GM21423 (cell line): ENCODE measurements around the gene RALY.
A peak's percentile ranks its signal among the peaks of the same experiment; 100 is the strongest.

ENCODE experiments used
- ATAC-seq: cut with Tn5 transposase; IDR thresholded peaks from one replicate; pipeline ENCODE4 v1.9.1; 2021; ENCODE audit warnings: mild to moderate bottlenecking, moderate library complexity; ENCODE audit not compliant: unreplicated experiment

The RALY gene

DNA sequence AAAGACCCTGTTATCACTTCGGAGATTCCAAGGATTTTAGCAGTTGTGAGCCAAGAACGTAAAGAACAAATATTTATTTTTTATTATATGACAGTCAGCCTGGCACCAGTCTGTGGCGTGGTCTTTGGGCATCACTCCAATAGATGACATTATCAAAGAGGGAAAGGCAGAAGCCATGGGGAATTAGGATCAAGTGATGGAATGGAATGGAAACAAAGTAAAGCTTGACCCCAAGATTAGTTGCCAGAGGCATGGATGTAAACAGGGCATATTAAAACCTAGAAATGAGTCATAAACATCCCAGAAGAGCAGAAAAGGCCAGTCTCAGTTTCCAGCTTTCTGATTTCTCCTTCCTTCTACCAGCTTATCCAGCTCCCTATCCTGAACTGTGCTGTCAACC lies 106.9 kb downstream of the RALY start:
- no peak for ATAC-seq

DNA sequence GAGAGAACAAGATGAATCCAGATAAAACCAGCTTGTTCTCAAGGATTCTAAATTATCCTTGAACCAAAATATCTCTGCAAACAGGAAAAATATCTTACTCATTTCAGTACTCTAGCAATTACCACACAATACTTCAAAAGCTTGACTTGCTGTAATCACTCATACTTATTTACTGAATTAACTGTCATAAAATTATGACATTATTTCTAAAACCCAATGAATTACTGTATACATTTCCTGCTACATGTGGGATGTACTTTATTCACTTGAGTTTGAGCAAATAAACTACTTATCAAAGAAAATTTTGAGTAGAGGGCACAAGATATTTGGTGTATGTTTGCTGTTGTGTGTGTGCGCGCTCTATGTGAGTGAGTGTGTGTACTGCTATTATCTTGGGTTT lies 108.6 kb downstream of the RALY start:
- no peak for ATAC-seq

DNA sequence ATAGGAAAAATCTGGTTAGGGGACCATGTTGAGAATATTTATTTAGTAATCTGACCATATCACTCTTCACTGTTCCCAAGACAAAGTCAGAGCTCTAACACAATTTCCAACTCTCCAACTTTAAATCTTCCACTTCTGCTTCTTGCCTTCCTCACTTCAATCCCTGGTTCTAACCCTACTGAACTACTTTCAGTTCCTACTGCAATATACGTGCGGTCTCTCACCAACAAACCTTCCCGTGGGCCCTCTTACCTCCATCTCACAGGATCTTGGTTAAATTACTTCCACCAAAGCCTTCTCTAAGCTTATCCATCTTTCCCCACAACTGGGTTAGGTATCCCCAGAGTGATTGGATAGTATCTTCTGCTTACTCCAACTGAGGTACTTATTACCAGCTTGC lies 110.3 kb downstream of the RALY start:
- no peak for ATAC-seq

DNA sequence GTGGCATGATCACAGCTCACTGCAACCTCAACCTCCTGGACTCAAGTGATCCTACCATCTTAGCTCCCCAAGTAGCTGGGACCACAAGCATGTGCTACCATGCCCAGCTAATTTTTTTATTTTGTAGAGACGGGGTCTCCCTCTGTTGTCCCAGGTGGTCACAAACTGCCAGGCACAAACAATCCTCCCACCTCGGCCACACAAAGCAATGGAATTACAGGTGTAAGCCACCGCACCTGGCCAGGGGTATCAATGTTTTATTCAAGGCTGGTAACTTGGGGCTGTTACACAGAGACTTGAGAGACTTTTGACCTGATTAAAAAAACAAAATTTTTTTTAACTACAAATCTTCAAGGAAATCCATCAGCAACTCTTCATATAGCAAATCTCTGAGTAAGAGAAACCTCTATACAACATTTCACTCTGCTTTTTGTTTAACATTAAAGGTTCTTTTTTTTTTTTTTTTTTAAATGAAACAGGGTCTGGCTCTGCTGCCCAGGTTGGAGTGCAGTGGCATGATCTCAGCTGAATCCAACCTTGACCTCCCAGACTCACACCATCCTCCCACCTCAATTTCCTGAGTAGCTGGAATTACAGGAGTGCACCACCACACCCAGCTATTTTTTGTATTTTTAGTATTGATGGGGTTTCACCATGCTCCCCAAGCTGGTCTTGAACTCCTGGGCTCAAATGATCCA lies 112.4 kb downstream of the RALY start:
- no peak for ATAC-seq

DNA sequence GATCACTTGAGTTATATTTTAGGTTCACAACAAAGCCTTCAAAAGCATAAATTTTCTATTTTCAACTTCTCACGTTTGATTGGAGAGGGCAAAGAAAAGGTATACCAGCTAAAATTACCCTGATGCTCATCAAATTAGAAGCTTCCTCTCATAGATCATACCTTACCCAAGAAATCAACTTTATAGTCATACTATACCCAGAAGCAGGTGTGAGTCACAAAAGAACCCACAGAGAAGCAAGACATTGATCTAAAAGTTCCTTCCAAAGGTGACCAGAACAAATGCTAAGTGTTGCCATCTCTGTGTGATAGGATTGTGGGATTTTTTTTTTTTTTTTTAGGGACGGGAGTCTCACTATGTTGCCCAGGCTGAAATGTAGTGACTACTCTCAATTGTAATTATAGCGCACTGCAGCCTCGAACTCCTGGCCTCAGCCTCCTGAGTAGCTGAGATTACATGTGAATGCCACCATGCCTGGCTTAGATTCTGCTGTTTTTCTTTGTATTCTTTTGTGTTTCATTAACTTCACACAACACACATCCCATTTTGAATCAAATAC lies 115.0 kb downstream of the RALY start:
- ATAC-seq, result no peak

DNA sequence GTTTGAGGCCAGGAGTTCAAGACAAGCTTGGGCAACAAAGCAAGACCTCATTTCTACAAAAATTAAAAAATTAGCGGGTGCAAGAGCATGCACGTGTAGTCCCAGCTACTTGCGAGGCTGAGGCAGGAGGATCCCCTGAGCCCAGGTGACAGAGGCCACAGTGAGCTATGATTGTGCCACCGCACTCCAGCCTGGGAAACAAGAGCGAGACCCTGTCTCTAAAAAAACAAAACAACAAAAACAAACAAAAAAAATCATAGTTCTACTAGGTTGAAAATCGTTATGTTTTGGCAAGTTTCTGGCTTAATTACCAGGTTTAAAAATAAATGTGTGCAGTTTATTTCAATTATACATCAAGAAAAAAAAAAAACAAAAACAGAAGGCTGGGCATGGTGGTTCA lies 115.7 kb downstream of the RALY start:
- no peak for ATAC-seq

DNA sequence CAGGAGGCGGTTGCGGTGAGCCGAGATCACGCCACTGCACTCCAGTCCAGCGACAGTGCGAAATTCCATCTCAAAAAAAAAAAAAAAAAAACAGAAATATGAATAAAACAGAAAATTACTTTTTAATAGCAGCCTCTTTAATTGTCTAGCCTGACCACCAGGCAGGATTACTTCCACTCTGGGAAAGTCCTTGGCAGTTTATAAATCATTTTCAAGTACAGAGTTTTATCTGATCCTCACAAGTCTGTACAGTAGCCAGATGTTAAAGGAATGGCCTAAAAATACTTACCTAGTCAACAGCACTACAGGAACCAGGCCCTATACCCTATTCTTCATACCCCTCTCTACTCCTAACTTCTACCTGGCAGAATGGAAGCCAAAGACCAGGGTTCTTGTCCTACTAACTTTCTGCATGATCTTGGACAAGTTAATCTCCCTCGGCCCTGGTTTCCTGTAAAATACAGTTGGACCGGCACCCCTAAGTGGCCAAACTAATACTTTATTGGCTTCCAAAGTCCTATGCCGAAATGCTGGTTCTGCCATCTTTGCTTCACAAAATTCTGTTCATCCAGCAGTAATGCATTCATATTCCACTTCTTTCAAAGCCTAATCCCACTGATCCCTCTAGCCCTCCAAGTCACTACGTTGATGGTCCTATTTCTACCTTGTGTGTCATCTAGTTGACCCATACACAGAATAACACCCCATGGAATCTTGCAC lies 116.5 kb downstream of the RALY start:
- no peak for ATAC-seq

DNA sequence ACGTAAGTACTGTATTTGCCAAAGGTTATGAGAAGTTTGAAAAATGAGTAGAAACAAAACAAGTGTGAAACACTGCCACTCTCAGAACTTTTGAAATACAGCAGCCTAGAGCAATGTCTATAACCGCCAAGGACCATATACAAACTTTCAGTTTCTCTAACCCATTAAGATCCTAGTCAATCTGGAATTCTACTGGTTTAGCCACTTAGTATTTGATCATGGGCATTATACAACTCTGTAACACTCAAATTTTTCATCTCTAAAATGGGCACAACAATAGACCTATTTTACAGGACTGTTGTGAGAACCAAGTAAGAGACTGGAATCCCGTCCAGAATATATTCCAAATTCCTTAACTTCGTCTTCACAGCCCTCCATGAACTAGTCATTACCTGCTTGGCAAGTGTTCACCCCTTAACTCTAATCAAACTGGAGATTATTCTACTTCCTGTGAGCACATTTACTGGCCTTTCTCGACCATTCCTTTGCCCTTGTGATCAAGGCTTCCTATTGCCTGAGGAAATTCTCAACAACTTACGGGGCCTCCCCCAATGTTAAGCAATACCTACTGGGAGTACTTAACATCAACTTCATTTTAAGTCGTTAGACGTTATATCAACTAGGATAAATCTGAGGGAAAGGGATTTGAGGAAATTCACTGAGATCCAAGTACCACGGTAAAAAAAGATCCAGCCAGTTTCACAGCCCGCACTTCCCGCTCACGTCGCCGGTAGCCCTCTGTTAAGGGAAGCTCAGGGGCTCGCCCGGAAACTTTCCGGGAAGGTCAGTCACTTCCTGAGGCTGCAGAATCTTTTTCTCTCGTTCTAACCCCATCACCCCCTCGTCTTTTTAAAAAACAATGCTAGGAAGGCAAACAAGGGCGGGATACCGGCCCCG lies 117.3 kb downstream of the RALY start:
- ATAC-seq, result no peak

DNA sequence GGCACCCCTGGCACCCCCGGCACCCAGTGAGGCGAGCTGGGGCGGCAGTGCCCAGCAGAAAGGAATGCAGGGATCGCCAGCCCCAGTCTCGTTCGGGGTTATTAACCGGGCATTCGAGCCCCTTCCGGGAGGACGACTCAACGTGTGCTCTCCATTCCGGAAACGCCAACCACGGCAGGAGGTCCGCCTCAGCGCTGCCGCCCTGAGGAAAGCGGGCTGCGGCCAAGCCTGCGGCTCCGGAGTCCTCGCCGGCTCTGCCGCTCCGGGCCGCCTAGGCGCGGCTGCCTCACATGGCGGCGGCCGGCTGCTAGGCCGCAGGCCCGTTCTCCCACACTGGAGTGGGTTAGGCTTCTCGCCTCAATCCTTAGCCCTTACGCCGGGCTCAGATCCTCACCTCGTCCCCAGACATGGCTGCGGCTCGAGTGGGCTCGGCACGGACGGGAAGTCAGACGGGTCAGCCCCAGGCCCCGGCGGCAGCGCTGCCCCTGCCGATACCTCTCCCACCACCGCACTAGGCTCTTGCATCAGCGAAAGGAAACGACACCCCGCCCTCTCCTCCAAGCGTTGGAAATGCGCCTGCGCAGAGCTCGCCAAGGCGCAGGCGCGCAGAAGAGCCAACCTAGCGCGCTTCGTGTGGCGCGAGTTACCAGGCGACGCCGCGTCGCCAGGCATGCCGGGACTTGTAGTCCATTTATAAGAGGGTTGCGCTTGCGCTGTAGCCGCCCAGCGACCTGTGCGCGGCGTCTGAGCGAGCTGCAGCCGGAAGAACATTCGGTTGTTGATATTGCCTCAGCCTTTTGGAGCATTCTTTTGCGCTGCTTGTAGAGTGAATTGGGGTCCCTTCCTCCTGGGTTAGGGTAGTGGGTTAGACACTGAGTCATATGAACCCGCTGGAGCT lies 118.2 kb downstream of the RALY start, which contains the start of gene EIF2S2:
Gene EIF2S2 (minus strand): TSS at position 542 of the 898 bp plus-strand sequence. CDS start 133 bp downstream, at position 409.
- ATAC-seq, result peak; percentile 91

DNA sequence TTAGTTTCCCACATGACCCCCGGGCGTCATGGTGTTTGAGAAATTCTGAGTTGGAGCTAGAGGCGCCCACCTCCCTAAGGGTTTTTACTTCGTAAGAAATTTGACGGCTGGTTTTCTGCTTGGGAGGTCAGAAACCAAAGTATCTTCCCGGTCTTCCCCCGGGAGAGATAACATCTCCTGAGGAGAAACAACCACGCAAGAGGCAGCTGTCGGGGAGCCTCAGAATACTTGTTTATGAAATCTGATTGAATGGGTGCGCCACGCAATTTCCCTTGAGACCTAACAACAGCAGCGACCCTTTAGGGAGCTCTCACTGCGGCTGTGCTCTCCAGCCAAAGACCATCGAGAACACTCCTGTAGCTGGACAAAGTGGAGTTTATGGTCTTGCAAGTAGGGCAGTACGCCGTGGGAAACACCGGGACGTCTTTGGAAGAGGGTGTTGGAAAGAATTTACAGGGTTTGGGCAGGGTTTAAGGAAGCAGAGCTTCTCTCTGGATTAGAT lies 118.9 kb downstream of the RALY start:
- no peak for ATAC-seq

DNA sequence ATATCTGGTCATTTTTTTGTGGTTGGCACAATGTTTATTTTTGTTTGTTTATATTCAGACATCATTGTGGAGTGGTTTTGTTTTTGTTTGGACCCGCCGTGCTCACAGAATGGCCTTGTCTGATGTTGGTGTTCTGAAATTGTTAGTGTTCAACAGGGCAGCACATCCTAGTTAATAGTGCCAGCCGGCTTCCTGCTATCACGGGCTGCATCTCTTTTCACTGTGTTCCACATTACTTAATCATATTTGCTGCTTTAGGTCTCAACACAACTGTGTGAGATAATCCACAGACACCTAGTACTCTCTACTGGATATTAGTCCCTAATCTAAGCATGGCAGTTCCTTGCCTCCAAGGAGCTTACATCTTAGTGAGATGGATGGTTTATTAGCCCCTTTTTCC lies 121.1 kb downstream of the RALY start:
- ATAC-seq, result no peak

DNA sequence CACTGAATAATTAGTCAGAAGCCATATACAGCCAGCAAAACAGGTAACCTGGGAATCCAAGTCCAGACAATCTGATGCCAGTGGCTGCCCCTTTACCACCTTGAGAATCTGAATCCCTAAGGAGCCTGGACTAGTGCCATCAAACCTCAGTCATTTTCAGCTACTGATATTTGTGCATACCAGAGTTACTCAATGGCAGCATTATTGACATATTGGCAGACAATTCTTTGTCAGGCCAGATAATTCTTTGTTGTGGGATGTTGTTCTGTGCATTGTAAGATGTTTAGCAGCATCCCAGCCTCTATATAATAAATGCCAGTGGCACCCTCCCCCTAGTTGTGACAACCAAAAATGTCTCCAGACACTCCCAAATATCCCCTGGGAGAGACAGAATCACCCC lies 121.5 kb downstream of the RALY start:
- no peak for ATAC-seq

DNA sequence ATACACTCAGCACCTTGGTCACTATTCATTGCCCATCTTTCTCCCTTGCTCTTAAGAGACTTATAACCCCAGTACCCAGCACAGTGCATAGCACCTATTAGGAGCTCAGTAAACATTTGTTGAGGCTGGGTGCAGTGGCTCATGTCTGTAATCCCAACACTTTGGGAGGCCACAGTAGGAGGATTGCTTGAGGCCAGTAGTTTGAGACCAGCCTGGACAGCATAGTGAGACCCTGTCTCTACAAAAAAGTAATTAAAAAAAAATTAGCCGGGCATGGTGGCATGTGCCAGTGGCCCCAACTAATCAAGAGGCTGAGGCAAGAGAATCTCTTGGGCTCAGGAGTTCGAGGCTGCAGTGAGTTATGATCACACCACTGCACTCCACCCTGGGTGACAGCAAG lies 126.5 kb downstream of the RALY start:
- no peak for ATAC-seq

DNA sequence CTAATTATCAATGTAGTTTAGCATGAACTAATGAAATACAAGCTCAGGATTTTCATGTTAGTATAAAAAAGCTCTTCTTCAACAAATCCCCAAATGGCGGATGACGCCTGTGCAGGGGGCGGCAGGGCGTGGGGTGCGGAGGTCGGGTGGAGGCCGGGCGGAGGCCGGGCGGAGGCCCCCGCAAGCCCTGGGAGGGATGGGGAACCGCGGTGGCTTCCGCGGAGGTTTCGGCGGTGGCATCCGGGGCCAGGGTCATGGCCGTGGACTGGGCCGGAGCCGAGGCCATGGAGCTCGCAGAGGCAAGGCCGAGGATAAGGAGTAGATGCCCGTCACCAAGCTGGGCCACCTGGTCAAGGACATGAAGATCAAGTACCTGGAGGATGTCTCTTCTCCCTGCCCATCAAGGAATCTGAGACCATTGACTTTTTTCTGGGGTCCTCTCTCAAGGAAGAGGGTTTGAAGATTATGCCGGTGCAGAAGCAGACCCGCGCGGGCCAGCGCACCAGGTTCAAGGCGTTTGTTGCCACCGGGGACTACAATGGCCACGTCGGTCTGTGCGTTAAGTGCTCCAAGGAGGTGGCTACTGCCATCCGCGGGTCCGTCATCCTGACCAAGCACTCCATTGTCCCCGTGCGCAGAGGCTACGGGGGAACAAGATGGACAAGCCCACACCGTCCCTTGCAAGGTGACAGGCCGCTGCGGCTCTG lies 128.7 kb downstream of the RALY start:
- no peak for ATAC-seq

DNA sequence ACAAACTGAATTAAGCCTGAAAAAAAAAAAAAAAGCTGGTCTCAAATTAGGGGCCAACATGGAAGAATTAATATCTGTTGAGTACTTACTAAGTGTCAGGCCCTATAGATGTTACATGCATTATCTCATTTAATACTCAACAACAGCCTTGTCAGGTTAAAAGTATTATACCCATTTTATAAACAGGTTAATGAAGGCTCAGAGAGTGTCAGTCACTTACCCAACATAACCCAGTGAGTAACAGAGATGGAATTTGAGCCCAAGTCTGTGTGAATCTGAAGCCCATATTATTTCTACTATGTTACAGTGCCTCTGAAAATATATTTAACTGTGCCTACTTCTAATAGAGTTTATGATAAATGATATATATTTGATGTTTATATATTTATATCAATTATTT lies 129.6 kb downstream of the RALY start:
- no peak for ATAC-seq

DNA sequence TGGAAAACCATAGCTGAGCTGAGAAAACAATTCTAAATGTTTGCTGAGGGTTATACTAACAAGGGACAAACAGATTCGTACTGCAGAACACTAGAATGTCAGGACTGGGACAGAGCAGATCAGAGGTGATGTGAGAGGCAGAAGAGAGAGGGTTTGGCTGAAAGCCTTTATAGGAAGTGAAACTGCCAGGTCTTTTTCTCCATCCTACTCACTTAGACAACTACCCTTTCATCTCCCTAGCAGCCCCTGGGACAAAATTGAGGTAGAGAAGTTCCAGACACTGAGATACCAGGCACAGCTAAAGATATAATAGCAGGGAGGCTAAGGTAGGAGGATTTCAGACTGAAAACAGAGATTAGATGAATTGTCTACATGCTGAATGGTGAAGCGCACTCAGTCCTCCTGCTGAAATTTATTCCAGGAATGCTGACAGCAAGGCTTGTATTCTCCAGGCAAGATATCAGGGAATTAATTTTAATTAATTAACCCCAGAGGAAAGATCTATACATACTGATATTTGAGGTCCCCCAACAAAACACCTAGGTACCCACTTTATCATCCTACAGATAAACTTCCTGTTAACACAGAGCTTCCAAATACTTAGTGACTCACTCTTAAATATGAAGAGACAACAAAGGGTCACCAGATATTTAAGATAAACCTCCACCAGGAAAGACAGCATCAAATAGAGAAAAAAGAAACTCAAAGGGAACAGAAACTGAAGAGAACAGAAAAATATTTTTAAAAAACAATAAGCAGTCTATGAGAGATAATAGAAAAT lies 130.9 kb downstream of the RALY start:
- no peak for ATAC-seq

DNA sequence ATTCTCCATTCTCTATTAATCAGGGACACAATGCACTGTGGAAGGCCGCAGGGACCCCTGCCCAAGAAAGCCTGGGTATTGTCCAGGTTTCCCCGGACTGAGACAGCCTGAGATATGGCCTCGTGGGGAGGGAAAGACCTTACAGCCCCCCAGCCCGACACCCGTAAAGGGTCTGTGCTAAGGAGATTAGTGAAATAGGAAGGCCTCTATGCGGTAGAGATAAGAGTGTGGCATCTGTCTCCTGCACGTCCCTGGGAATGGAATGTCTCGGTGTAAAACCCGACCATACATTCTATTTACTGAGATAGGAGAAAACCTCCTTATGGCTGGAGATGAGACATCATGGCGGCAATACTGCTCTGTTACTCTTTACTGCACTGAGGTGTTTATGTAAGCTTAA lies 134.1 kb downstream of the RALY start:
- ATAC-seq, result no peak

DNA sequence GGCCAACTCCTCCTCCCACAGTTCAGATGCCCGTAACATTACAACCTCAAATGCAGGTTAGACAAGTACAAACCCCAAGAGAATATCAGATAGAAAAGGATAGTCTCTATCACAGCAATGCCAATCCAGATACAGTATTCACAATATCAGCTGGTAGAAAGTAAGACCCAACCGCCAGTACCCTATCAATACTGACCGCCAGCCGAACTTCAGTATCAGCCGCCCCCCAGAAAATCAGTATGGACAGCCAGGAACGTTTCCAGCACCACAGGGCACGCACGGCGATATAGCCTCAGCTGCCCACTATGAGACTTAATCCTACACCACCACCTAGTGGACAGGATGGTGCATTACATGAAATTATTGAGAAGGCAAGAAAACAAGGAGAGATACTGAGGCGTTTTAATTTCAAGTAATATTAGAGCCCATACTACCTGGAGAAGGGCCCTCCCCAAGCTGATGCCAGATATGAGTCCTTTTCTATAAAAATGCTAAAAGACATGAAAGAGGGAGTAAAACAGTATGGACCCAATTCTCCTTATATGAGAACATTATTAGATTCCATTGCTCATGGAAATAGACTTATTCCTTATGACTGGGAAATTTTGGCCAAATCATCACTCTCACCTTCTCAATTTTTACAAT lies 135.9 kb downstream of the RALY start:
- no peak for ATAC-seq
